HuH-7 (cell line): ENCODE data around the gene TNNT1.
"Not testable (repeated sequence)": the region's sequence is repeated elsewhere in the genome, so short reads cannot be mapped to it uniquely, and the experiment has no call there.

ENCODE experiments used
- DNase-seq: peaks from one replicate; pipeline ENCODE4 v3.0.0; 2011; ENCODE audit warnings: low spot score

Gene TNNT1

GRCh38 chr19:55109527-55110291 lies 39.3 kb downstream of the TNNT1 start:
- DNase-seq, result no peak

DNA sequence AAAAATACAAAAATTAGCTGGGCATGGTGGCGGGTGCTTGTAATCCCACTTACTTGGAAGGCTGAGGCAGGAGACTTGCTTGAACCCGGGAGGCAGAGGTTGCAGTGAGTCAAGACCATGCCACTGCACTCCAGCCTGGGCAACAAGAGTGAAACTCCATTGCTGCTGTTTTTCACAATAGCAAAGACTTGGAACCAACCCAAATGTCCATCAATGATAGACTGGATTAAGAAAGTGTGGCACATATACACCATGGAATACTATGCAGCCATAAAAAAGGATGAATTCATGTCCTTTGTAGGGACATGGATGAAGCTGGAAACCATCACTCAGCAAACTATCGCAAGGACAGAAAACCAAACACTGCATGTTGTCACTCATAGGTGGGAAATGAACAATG lies 41.8 kb downstream of the TNNT1 start:
- DNase-seq, result not testable (repeated sequence)

GRCh38 chr19:55106591-55106990 lies 42.4 kb downstream of the TNNT1 start:
- no peak for DNase-seq

DNA sequence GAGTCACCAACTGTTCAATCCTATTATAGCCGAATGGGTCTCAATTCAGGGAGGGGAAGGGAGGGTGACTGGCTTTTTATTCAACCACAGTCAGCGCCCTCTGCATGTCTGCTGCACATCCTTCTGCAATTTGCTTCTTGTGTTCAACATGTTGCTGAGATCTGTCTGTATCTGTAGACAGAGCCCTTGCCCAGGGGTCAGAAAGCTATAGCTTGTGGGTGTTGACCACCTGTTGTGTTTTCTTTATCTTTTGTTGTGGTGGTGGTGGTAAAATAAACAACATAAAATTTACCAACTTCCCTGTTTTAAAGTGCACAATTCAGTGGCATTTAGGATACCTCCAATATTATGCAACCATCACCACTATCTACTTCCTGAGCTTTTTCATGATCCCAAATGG lies 43.8 kb downstream of the TNNT1 start:
- DNase-seq, result no peak

DNA sequence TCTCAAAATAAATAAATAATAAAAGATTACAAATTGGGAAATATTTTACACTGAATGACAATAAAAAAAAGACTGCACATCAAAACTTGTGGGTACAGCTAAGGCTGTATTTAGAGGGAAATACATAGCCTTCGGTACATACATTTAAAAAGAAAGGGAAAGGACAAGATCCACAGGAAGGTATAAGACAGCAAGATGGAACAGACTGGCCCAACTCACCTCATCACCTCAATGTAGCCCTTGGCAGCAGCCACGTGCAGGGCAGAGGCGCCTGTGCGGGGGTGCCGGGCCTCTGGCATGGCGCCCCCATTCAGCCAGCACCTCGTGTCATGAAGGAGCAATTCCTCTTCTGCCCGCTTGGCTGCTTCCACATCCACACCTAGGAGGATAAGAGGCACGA lies 45.8 kb downstream of the TNNT1 start:
- DNase-seq, result no peak

GRCh38 chr19:55101261-55101660 lies 47.7 kb downstream of the TNNT1 start:
- no peak for DNase-seq

DNA sequence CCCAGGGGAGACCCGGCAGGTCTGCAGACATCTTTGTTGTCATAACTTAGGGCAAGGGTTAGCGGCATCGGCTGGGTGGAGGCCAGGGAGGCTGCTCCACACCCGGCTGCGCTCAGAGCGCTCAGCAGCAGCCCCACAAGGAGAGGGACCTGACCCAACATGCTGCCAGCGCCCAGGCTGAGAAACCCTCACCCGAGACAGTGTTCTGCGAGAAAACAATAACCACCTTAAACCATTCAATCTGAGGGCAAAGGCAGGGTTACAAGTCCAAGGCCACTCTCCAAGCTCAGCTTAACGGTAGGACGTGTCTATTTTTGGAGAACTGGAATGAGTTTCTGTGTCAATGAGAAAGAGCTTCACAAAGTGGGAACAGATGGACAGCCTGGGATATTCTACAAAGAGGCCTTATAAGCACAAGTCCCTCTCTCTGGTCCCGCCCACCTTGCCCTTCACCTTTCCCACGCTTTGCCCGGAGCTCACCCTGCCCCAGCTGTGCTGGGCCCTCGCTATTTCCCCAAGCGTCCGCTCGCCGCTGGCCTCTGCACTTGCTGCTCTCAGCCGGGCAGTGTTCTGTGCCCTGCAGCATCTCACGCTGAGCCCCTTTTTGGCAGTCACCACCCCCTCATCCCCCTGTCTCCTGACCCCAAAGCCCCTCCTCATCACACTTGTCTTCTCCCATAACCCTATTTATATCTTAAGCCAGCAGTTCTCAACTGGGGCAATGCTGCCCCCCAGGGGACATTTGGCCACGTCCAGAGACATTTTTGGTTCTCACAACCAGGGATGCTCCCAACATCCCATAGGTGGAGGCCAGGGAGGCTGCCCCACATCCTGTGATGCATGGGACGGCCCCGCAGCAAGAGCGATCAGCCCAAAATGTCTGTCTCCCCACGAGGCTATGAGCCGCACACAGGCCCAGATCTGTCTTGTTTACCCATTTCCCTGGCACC lies 49.2 kb downstream of the TNNT1 start:
- DNase-seq, result no peak

GRCh38 chr19:55098716-55099556 lies 50.1 kb downstream of the TNNT1 start:
- no peak for DNase-seq

GRCh38 chr19:55097864-55098715 lies 50.9 kb downstream of the TNNT1 start:
- DNase-seq, result no peak

DNA sequence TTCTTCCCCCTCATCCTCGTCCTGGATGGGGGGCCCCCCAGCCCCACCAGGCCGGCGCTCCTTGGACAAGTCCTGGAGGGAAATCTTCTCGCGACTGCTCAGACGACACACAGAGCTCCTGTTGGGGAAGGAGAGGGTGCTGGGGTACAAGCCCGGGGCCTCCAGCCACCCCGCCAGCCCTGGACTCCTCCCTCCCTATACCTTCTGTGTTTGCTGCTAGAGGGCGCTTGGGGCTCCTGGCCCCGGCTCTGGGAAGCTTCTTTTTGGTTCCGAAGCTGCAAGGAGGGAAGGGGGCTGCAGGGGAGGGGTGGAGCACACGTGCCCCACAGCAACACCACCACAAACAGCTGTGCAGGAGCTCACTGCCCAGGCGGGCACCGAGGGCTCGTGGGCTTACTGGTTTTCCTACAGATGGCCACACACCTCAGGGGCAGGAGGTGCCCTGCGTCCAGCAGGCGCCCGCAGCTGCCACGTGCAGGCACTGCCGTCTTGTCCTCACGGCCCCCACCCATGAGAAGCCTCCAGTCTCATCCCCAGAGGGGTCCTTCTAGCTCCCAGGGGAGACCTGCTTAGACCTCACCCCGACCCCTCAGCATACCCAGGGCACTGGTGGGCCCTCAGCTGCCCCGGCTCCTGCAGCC lies 52.8 kb downstream of the TNNT1 start:
- no peak for DNase-seq

GRCh38 chr19:55095260-55096060 lies 53.5 kb downstream of the TNNT1 start:
- no peak for DNase-seq

DNA sequence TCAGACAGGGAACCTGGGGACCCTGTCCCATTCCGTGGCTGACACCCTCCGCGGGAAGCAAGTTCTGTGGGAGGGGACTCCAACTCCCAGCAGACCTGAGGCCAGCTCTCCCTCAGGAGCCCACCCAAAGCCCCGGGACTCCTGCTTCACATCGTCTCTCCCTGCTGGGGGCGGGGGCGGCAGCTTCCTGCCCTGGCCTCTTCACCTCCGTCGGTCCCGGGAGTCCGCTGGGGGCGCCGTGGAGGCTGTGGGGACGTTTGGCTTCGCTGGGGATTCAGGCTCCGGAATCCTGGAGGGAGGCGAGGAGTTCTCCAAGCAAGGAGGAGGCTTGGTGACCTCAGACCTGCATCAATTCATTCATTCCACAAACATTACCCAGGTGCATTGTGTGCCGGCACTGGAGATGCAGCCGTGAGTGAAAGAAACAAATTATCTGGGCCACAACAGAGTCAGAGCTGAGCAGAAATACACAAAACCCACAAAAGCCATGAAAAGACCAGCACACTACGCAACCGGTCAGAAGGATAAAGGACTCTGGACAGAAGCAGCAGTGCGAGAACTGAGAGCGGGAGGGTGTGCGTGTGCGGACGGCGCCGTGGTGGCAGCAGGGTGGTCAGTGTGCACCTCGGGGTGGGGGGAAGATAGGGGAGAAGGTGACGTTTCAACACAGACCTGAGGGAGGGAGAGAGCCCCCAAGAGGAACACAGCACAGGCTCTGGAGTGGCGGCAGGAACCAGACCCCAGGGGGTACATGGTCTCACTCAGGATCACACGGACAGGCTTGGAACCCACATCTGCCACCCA lies 54.3 kb downstream of the TNNT1 start:
- DNase-seq, result no peak

GRCh38 chr19:55092423-55093318 lies 56.3 kb downstream of the TNNT1 start:
- DNase-seq, result no peak

- DNase-seq, result no peak
Measured at GRCh38 chr19:55091955-55092354, 57.1 kb downstream of the TNNT1 start.

DNA sequence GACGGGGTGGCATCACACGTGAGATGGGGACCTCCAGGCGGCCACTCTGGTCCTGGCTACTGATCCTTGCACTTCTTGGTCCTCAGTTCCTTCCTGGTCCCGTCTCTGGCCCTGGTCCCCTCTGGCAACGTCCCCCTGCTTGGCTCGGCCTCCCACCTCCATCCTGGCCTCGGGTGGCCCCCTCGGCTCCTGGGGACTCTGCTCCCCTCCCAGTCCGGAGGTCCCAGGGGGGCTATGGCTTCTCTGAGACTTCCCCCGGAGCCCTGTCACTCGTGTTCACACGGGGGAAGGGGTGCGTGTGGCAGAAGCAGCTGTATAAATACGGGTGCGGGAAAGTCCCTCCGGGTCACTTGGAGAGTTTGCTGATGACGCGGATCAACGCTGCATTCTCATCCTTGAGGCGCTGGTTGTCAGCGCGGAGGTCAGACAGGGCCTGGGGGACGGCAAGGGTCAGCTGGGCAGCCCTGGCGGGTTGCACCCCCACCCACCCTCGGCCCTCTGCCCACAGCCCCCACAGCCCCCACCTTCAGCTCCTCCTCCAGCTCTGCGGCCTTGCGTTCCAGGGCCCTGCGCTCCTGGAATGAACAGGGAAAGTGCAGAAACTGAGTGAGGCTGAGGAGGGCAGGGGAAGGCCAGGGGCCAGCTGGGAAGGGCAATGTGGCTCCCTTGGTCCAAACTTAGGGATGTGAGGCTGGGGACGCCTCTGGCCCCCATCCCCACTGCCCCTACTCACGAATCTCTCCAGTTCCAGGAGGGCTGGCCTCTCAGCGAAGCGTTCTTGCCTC lies 57.7 kb downstream of the TNNT1 start:
- no peak for DNase-seq

DNA sequence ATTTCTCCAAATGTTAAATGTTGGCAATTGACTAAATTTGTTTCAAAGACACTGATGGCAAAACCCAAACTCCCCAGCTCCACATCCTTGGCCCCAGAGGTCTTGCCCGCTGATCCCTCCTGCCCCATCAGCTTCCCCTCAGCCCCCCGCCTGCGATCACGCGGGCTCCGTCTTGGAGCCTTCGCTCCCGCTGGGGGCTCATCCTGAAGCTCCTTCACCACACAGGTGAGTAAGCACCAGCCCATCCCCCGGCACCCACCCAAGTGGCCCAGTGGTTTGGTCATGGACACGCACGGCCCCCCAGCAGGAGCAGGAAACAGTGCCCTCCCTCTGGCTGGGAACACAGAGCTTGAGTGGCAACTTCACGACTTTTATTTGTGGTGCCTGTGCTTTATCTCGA lies 58.4 kb downstream of the TNNT1 start:
- no peak for DNase-seq

- DNase-seq, result no peak
Measured at GRCh38 chr19:55089342-55089944, 59.6 kb downstream of the TNNT1 start.
